Muscle layer of duodenum (tissue), 2 donors: ENCODE measurements around the gene RETREG3.
"Not testable (repeated sequence)": the region's sequence is repeated elsewhere in the genome, so short reads cannot be mapped to it uniquely, and the experiment has no call there.

Experiments
- H3K27ac ChIP-seq: one replicate; pipeline ENCODE4 v1.7.0; 2013; ENCODE audit warnings: mild to moderate bottlenecking, low read length
- H3K27me3 ChIP-seq: one replicate; pipeline ENCODE4 v1.7.0; 2013; ENCODE audit warnings: low read depth, mild to moderate bottlenecking, control low read depth, low read length
- H3K36me3 ChIP-seq, 2 donors: one replicate each; pipeline ENCODE4 v1.7.0; 2013; ENCODE audit warnings: low read length in 2 of 2, control low read depth in 1 of 2, mild to moderate bottlenecking in 1 of 2; ENCODE audit not compliant: insufficient read depth in 2 of 2, control insufficient read depth in 1 of 2
- H3K4me1 ChIP-seq, 2 donors: one replicate each; pipeline ENCODE4 v1.7.0; 2013; ENCODE audit warnings: low read length in 2 of 2, mild to moderate bottlenecking in 2 of 2, control low read depth in 1 of 2, moderate library complexity in 1 of 2; ENCODE audit not compliant: insufficient read depth in 2 of 2, control insufficient read depth in 1 of 2
- H3K4me3 ChIP-seq, 2 donors: one replicate each; pipeline ENCODE4 v1.7.0; 2013; ENCODE audit warnings: low read length in 2 of 2, low read depth in 1 of 2, mild to moderate bottlenecking in 1 of 2
- H3K9me3 ChIP-seq, 2 donors: one replicate each; pipeline ENCODE4 v1.7.0; 2013; ENCODE audit warnings: low read length in 2 of 2, control low read depth in 1 of 2, mild to moderate bottlenecking in 1 of 2; ENCODE audit not compliant: control insufficient read depth in 1 of 2
- donor health status: healthy.

Gene RETREG3

DNA sequence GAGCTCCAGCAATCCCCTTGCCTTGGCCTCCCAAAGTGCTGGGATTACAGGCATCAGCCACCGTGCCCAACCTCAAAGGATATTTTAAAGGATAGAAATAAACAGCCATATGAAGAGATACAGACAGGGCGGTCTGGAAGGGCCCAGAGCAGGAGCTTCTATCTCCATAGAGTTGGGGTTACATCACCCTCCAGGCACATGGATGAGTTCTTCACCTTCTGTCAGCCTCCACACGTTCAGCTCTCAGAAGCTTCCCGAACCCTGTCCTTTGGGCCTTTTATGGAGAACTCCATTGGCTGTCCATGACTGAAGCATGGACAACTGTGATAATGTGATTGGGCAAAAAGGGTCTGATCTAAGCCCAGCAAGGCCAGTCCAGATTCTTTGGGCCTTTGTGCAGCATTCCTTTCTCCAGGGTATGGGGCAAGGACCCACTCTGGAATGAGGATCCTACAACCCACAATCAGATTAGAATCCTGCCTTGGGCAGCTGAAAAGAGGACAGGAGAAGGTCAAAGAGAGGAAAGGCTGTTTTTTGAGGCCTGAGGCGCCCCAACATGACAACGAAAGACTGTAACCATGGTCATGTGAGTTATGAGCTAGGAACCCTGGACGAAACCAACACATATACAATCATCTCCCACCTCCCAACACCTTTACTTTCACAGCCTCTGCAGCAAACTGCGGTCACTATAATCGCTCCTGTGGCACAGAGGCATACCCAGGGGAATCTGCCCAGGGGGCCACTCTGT is 63.2 kb downstream of the RETREG3 start:
- not testable (repeated sequence) for H3K27me3 ChIP-seq, H3K4me1 ChIP-seq, H3K9me3 ChIP-seq, H3K27ac ChIP-seq, H3K4me3 ChIP-seq
- peaks cover 5 to 28% of the 10 kb centered on the region in 2 donors for H3K36me3 ChIP-seq

DNA sequence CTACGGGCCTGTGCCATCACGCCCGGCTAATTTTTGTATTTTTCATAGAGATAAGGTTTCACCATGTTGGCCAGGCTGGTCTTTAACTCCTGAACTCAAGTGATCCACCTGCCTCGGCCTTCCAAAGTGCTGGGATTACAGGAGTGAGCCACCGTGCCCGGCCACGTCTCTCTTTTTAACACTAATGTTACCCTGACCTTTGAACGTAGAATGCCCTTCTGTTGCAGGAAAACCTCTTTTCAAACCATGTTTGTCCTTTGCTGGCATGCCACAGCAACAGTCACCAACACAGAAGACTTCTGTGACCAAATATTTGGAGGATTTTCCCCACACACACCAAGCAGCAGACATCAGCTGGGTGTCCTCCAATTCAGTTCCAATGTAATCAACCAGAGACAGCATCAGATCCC is 64.3 kb downstream of the RETREG3 start:
- Histone ChIP-seq H3K27me3 (no peaks in the 10 kb centered on the region), H3K36me3 (peaks cover 5 to 29% of the 10 kb centered on the region in 2 donors)

DNA sequence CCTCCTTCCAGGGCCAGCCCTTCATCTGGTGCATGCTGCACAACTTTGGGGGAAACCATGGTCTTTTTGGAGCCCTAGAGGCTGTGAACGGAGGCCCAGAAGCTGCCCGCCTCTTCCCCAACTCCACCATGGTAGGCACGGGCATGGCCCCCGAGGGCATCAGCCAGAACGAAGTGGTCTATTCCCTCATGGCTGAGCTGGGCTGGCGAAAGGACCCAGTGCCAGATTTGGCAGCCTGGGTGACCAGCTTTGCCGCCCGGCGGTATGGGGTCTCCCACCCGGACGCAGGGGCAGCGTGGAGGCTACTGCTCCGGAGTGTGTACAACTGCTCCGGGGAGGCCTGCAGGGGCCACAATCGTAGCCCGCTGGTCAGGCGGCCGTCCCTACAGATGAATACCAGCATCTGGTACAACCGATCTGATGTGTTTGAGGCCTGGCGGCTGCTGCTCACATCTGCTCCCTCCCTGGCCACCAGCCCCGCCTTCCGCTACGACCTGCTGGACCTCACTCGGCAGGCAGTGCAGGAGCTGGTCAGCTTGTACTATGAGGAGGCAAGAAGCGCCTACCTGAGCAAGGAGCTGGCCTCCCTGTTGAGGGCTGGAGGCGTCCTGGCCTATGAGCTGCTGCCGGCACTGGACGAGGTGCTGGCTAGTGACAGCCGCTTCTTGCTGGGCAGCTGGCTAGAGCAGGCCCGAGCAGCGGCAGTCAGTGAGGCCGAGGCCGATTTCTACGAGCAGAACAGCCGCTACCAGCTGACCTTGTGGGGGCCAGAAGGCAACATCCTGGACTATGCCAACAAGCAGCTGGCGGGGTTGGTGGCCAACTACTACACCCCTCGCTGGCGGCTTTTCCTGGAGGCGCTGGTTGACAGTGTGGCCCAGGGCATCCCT is 65.7 kb downstream of the RETREG3 start:
- no peak overlapping the region for H3K27ac ChIP-seq
- no peaks in the 10 kb centered on the region for H3K9me3 ChIP-seq
- H3K4me1 ChIP-seq, result peaks cover 0 to 2% of the 10 kb centered on the region in 2 donors
- H3K36me3 ChIP-seq, result peaks cover 14 to 39% of the 10 kb centered on the region in 2 donors
- no peaks in the 10 kb centered on the region for H3K27me3 ChIP-seq
- H3K4me3 ChIP-seq, result no peak overlapping the region

More for the DNA sequence above, 64.3 kb downstream of the RETREG3 start:
- Histone ChIP-seq H3K27ac (no peak overlapping the region), H3K4me3 (no peak overlapping the region), H3K4me1 (peaks cover 0 to 6% of the 10 kb centered on the region in 2 donors), H3K9me3 (no peaks in the 10 kb centered on the region)

DNA sequence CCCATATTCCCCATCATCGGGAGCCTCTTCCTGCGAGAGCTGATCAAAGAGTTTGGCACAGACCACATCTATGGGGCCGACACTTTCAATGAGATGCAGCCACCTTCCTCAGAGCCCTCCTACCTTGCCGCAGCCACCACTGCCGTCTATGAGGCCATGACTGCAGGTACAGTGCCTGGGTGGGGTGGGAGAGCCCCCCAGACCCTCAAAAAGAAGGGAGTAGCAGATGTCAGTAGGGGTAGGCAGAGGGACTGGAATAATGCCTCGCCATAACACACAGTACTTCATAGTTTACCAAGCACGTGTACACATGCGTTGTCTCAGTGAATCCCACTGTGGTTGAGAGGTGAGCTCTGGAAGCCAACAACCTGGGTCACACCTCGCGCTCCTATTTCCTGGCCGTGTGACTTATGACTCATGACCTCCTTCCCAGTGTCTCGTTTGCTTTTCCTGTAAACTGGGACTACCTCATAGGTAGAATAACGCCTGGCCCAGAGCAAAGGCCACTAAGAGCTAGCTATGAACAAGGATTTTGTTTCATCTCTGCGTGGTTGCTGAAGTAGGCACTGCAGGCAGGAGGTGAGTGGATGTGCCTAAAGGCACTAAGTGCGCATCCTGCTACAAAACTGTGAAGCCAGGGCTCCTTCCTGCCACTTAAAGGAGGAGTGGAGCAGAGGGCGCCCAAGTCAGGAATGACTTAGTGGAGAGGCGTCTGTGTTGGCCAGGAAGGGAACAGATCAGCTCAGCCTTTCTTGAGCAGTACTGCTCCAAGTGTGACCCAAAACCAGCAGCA is 67.9 kb downstream of the RETREG3 start:
- Histone ChIP-seq H3K4me3 (no peak overlapping the region), H3K4me1 (peaks cover 6 to 12% of the 10 kb centered on the region in 2 donors), H3K9me3 (no peaks in the 10 kb centered on the region), H3K27ac (no peak overlapping the region), H3K27me3 (no peaks in the 10 kb centered on the region), H3K36me3 (peaks cover 14 to 45% of the 10 kb centered on the region in 2 donors)

DNA sequence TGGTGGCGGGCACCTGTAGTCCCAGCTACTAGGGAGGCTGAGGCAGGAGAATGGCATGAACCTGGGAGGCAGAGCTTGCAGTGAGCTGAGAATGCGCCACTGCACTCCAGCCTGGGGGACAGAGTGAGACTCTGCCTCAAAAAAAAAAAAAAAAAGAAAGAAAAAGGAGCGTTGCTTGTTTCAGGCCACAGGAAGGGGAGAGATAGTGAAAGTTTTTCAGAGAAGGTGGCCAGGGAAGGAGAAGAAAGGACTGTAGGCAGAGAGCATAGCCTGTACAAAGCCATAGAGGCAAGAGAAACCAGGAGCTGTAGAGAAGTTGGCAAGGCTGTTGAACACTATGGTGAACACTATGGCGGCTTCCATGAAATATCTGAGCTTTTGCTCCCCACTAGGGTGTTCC is 68.6 kb downstream of the RETREG3 start:
- not testable (repeated sequence) for H3K9me3 ChIP-seq, H3K27ac ChIP-seq, H3K27me3 ChIP-seq, H3K4me3 ChIP-seq
- Histone ChIP-seq H3K36me3 (peaks cover 14 to 45% of the 10 kb centered on the region in 2 donors), H3K4me1 (peaks cover 7 to 13% of the 10 kb centered on the region in 2 donors)

DNA sequence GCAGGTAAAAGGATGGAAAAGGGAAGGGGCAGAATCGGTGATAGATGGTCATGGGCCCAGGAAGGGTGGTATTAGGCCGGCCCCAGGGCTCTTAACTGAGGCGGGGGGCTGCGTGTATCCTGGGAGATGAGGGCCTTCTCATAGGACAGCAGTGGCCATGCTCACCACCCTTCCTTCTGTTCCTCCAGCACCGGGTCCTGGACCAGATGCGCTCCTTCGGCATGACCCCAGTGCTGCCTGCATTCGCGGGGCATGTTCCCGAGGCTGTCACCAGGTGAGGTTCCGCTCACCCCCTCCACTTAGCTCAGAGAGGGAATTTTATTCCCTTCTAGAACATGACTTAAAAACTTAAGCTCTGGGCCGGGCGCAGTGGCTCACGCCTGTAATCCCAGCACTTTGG is 70.7 kb downstream of the RETREG3 start:
- no peaks in the 10 kb centered on the region for H3K9me3 ChIP-seq
- peaks cover 12 to 20% of the 10 kb centered on the region in 2 donors for H3K4me1 ChIP-seq
- peaks cover 10 to 37% of the 10 kb centered on the region in 2 donors for H3K36me3 ChIP-seq
- no peaks in the 10 kb centered on the region for H3K27me3 ChIP-seq
- H3K27ac ChIP-seq, result no peak overlapping the region
- no peak overlapping the region for H3K4me3 ChIP-seq

DNA sequence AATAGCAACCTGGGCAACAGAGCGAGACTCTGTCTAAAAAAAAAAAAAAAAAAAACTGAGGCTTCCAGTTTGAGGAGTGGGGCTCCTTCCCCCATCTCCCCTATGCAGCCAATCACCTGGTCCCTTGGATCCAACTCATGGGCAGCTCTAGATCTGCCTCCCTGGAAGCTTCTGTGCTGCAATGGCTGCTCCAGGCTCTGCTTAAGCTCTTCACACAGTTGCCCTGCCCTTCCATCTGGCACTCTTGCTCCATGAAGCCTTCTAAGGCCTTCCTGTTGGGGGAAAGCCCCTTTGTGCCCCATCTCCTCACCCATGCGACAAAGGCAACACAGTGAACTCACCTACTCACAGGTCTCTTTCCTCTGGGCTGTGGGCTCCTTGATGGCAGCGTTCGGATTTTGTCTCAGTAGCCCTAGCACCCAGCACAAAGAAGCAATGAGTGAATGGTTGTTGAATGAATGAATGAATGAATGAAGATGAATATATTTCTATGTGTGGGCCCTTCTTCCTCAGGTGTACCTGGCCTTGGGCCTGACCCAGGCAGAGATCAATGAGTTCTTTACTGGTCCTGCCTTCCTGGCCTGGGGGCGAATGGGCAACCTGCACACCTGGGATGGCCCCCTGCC is 71.2 kb downstream of the RETREG3 start:
- Histone ChIP-seq H3K4me3 (no peak overlapping the region), H3K36me3 (peaks cover 8 to 31% of the 10 kb centered on the region in 2 donors), H3K4me1 (peaks cover 12 to 20% of the 10 kb centered on the region in 2 donors), H3K27ac (no peak overlapping the region), H3K27me3 (no peaks in the 10 kb centered on the region), H3K9me3 (no peaks in the 10 kb centered on the region)

DNA sequence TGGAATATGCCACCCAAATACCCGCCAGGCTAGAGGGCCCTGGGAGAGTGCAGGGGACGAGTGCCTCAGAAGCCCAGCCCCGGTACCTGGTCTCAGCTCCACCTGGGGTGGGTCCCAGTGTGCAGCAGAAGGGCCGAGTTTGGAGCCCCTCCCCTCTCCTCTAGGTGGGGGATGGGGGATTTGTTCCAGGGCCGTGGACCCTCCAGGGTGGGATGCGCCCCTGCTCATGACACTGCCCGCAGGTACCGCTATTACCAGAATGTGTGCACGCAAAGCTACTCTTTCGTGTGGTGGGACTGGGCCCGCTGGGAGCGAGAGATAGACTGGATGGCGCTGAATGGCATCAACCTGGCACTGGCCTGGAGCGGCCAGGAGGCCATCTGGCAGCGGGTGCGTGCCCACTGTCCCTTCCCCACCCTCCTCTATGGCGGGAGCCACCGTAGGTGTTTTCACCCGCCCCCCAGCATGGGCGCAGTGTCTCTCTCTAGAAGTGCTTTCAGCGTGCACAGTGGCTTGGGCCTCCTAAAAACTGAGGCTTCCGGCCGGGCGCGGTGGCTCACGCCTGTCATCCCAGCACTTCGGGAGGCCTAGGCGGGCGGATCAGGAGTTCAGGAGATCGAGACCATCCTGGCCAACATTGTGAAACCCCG is 71.9 kb downstream of the RETREG3 start:
- Histone ChIP-seq H3K27me3 (no peaks in the 10 kb centered on the region), H3K9me3 (no peaks in the 10 kb centered on the region), H3K36me3 (peaks cover 8 to 26% of the 10 kb centered on the region in 2 donors), H3K27ac (peak overlapping the region; percentile 51), H3K4me3 (peak overlapping the region; percentile 80 to 82), H3K4me1 (peaks cover 12 to 20% of the 10 kb centered on the region in 2 donors)

DNA sequence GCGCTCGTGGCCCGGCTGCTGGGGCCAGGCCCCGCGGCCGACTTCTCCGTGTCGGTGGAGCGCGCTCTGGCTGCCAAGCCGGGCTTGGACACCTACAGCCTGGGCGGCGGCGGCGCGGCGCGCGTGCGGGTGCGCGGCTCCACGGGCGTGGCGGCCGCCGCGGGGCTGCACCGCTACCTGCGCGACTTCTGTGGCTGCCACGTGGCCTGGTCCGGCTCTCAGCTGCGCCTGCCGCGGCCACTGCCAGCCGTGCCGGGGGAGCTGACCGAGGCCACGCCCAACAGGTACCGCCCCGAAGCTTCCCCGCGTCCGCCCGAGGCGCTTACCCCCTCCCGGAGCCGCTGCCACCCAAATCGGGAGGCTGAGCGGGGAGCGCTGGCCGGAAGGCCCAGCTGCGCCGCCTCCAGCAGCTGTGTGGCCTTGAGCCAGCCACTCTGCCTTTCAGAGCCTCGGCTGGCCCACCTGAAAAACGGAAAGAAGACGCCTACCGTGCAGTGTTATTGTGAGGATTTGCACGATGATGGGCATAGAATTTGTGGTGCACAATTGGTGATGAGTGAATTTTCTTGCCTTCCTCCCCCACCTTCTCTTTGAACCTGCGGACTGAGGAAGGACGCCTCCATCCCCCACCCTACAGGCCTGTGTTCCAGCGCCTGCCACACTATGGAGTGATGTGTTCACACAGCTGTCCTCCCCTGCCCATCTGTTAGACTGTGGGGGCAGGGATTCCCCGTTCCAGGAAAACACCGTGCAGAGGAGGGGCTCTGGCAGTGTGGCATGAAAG is 72.6 kb downstream of the RETREG3 start:
- Histone ChIP-seq H3K9me3 (no peaks in the 10 kb centered on the region), H3K4me3 (peak overlapping the region; percentile 80 to 82), H3K36me3 (peaks cover 8 to 24% of the 10 kb centered on the region in 2 donors), H3K27ac (peak overlapping the region; percentile 51), H3K4me1 (peaks cover 12 to 23% of the 10 kb centered on the region in 2 donors), H3K27me3 (no peaks in the 10 kb centered on the region)

DNA sequence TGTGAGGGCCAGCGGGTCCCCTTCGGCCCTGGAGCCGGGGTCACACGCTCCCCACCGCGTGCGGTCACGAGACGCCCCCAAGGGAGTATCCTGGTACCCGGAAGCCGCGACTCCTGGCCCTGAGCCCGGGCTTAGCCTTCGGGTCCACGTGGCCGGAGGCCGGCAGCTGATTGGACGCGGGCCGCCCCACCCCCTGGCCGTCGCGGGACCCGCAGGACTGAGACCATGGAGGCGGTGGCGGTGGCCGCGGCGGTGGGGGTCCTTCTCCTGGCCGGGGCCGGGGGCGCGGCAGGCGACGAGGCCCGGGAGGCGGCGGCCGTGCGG is 73.2 kb downstream of the RETREG3 start, which contains the start of gene NAGLU:
NAGLU (plus strand) TSS at position 194 of the 324 bp plus-strand sequence; CDS start at position 226, 32 bp downstream.
- H3K4me3 ChIP-seq, result peak within 1 kb of the TSS; percentile 80 to 82
- no peaks in the 10 kb centered on the region for H3K27me3 ChIP-seq
- H3K36me3 ChIP-seq, result peaks cover 8 to 18% of the 10 kb centered on the region in 2 donors
- no peaks in the 10 kb centered on the region for H3K9me3 ChIP-seq
- H3K4me1 ChIP-seq, result peaks cover 12 to 28% of the 10 kb centered on the region in 2 donors
- H3K27ac ChIP-seq, result peak within 1 kb of the TSS; percentile 93
